Activated naive CD4-positive, alpha-beta T cell treated with anti-CD3 and anti-CD28 coated beads for 36 hours (primary cell): Measurements from ENCODE around the gene DIO2. TPM values are rescaled to one million over a fixed set of nuclear protein-coding genes. Genes with fewer than 3 reads are reported as not detected.

ENCODE experiments used
- CTCF ChIA-PET: fragments of 350-600 bp; sonication (Branson Sonifier 250); formaldehyde crosslinking; loops from one replicate; lab custom pipeline; 2021; ENCODE audit warnings: antibody characterized with exemption; lab: Charles Lee
- DNase-seq: peaks from one replicate; pipeline ENCODE4 v3.0.0-alpha.2; 2020
- H3K27ac Mint-ChIP-seq: one replicate; pipeline ENCODE4 v1.8.0; 2021; ENCODE audit warnings: mild to moderate bottlenecking, mixed read lengths
- H3K27me3 Mint-ChIP-seq: one replicate; pipeline ENCODE4 v1.8.0; 2021; ENCODE audit warnings: low read depth, mixed read lengths
- H3K36me3 Mint-ChIP-seq: one replicate; pipeline ENCODE4 v1.8.0; 2021; ENCODE audit warnings: low read depth, mixed read lengths
- H3K4me1 Mint-ChIP-seq: one replicate; pipeline ENCODE4 v1.8.0; 2021; ENCODE audit warnings: low read depth, mixed read lengths
- H3K4me3 Mint-ChIP-seq: one replicate; pipeline ENCODE4 v1.8.0; 2021; ENCODE audit warnings: mild to moderate bottlenecking, moderate library complexity, mixed read lengths
- H3K9me3 Mint-ChIP-seq: one replicate; pipeline ENCODE4 v1.8.0; 2021; ENCODE audit warnings: mixed read lengths
- intact Hi-C: fragments of 100-400 bp; cut with micrococcal nuclease; formaldehyde crosslinking; loops from one replicate; pipeline ENCODE4 v1.15.1; 2023
- total RNA-seq, 2 experiments: library from RNA; stranded (reverse); gene quantifications; one replicate each; pipeline ENCODE4 v1.2.3, GENCODE V29; 2021

The DIO2 gene
- total RNA-seq, result not detected

GRCh38 chr14:80211153-80212022 lies at the start of gene DIO2:
Gene DIO2, minus strand, starts transcription at chr14:80211504. Its CDS starts 32 bp downstream, at chr14:80211472.
- CTCF ChIA-PET, result interaction anchor here (0.6 kb wide), 1 partner anchor 236 kb away, joined by 4 read pairs; no protein-coding TSS in a partner anchor
- peaks cover 4% of the 10 kb centered on the region for H3K4me1 Mint-ChIP-seq
- intact Hi-C loops, result loop anchor here (10.0 kb wide), 1 partner anchor 373 kb away; no protein-coding TSS in a partner anchor
- DNase-seq, result no peak
- no peak within 1 kb of the TSS for H3K4me3 Mint-ChIP-seq
- no peak within 1 kb of the TSS for H3K27ac Mint-ChIP-seq
- no peaks in the 10 kb centered on the region for H3K9me3 Mint-ChIP-seq
- no peaks in the 10 kb centered on the region for H3K36me3 Mint-ChIP-seq
- peaks cover 2% of the 10 kb centered on the region for H3K27me3 Mint-ChIP-seq

GRCh38 chr14:80260645-80261044 lies 49.3 kb upstream of the DIO2 start:
- DNase-seq, result no peak
- H3K4me3 Mint-ChIP-seq, result no peak overlapping the region
- CTCF ChIA-PET, result no interaction called here
- H3K27ac Mint-ChIP-seq, result no peak overlapping the region
- no peaks in the 10 kb centered on the region for H3K4me1 Mint-ChIP-seq
- no peaks in the 10 kb centered on the region for H3K27me3 Mint-ChIP-seq
- H3K9me3 Mint-ChIP-seq, result no peaks in the 10 kb centered on the region
- intact Hi-C loops, result no loop called here
- H3K36me3 Mint-ChIP-seq, result no peaks in the 10 kb centered on the region

- Mint-ChIP-seq H3K27me3 (no peaks in the 10 kb centered on the region), H3K9me3 (peaks cover 22% of the 10 kb centered on the region), H3K36me3 (peaks cover 5% of the 10 kb centered on the region), H3K4me3 (no peak overlapping the region), H3K4me1 (no peaks in the 10 kb centered on the region), H3K27ac (no peak overlapping the region)
- intact Hi-C loops, result no loop called here
- CTCF ChIA-PET, result no interaction called here
- no peak for DNase-seq
Observed at GRCh38 chr14:80239631-80240030, 28.3 kb upstream of the DIO2 start.

GRCh38 chr14:80237143-80237542 lies 25.8 kb upstream of the DIO2 start:
- no peak for DNase-seq
- Mint-ChIP-seq H3K9me3 (peaks cover 22% of the 10 kb centered on the region), H3K4me3 (no peak overlapping the region), H3K36me3 (peaks cover 5% of the 10 kb centered on the region), H3K27ac (no peak overlapping the region), H3K27me3 (no peaks in the 10 kb centered on the region), H3K4me1 (no peaks in the 10 kb centered on the region)
- intact Hi-C loops, result no loop called here
- CTCF ChIA-PET, result no interaction called here

GRCh38 chr14:80233470-80234089 lies 22.3 kb upstream of the DIO2 start:
- H3K9me3 Mint-ChIP-seq, result peaks cover 30% of the 10 kb centered on the region
- DNase-seq, result no peak
- H3K4me3 Mint-ChIP-seq, result no peak overlapping the region
- H3K4me1 Mint-ChIP-seq, result no peaks in the 10 kb centered on the region
- no peaks in the 10 kb centered on the region for H3K27me3 Mint-ChIP-seq
- CTCF ChIA-PET, result no interaction called here
- H3K27ac Mint-ChIP-seq, result no peak overlapping the region
- intact Hi-C loops, result no loop called here
- H3K36me3 Mint-ChIP-seq, result peaks cover 5% of the 10 kb centered on the region

- intact Hi-C loops, result no loop called here
- DNase-seq, result no peak
- Mint-ChIP-seq H3K27me3 (no peaks in the 10 kb centered on the region), H3K36me3 (no peaks in the 10 kb centered on the region), H3K27ac (no peak overlapping the region), H3K4me1 (no peaks in the 10 kb centered on the region), H3K4me3 (no peak overlapping the region), H3K9me3 (peaks cover 19% of the 10 kb centered on the region)
- CTCF ChIA-PET, result no interaction called here
Observed at GRCh38 chr14:80231702-80232101, 20.4 kb upstream of the DIO2 start.

- H3K36me3 Mint-ChIP-seq, result no peaks in the 10 kb centered on the region
- H3K4me3 Mint-ChIP-seq, result no peak overlapping the region
- no peaks in the 10 kb centered on the region for H3K4me1 Mint-ChIP-seq
- no peak for DNase-seq
- H3K27ac Mint-ChIP-seq, result no peak overlapping the region
- H3K9me3 Mint-ChIP-seq, result peaks cover 14% of the 10 kb centered on the region
- intact Hi-C loops, result no loop called here
- CTCF ChIA-PET, result no interaction called here
- no peaks in the 10 kb centered on the region for H3K27me3 Mint-ChIP-seq
Observed at GRCh38 chr14:80223696-80224465, 12.6 kb upstream of the DIO2 start.

- H3K9me3 Mint-ChIP-seq, result peaks cover 7% of the 10 kb centered on the region
- CTCF ChIA-PET, result interaction anchor here (0.7 kb wide), 1 partner anchor 553 kb away, joined by 3 read pairs; no protein-coding TSS in a partner anchor
- intact Hi-C loops, result loop anchor here (10.0 kb wide), 1 partner anchor 368 kb away; no protein-coding TSS in a partner anchor
Observed at GRCh38 chr14:80216818-80217217, 5.5 kb upstream of the DIO2 start.

GRCh38 chr14:80215756-80216581 lies 4.7 kb upstream of the DIO2 start:
- CTCF ChIA-PET, result no interaction called here
- intact Hi-C loops, result loop anchor here (10.0 kb wide), 1 partner anchor 369 kb away; no protein-coding TSS in a partner anchor
- peaks cover 2% of the 10 kb centered on the region for H3K27me3 Mint-ChIP-seq

More at GRCh38 chr14:80216818-80217217, 5.5 kb upstream of the DIO2 start:
- Mint-ChIP-seq H3K27ac (no peak overlapping the region), H3K4me3 (no peak overlapping the region), H3K4me1 (peaks cover 3% of the 10 kb centered on the region), H3K36me3 (no peaks in the 10 kb centered on the region), H3K27me3 (peaks cover 2% of the 10 kb centered on the region)
- no peak for DNase-seq

GRCh38 chr14:80215081-80215480 lies 3.8 kb upstream of the DIO2 start:
- H3K27ac Mint-ChIP-seq, result no peak overlapping the region
- CTCF ChIA-PET, result no interaction called here
- no peak overlapping the region for H3K4me3 Mint-ChIP-seq
- H3K27me3 Mint-ChIP-seq, result peaks cover 2% of the 10 kb centered on the region
- H3K9me3 Mint-ChIP-seq, result peaks cover 5% of the 10 kb centered on the region
- peaks cover 4% of the 10 kb centered on the region for H3K4me1 Mint-ChIP-seq
- H3K36me3 Mint-ChIP-seq, result no peaks in the 10 kb centered on the region
- intact Hi-C loops, result loop anchor here (10.0 kb wide), 1 partner anchor 370 kb away; no protein-coding TSS in a partner anchor
- no peak for DNase-seq

More at GRCh38 chr14:80215756-80216581, 4.7 kb upstream of the DIO2 start:
- no peak overlapping the region for H3K4me3 Mint-ChIP-seq
- H3K36me3 Mint-ChIP-seq, result no peaks in the 10 kb centered on the region
- H3K4me1 Mint-ChIP-seq, result peaks cover 4% of the 10 kb centered on the region
- no peak for DNase-seq
- H3K27ac Mint-ChIP-seq, result no peak overlapping the region
- peaks cover 7% of the 10 kb centered on the region for H3K9me3 Mint-ChIP-seq

- peaks cover 2% of the 10 kb centered on the region for H3K27me3 Mint-ChIP-seq
- no peaks in the 10 kb centered on the region for H3K36me3 Mint-ChIP-seq
- intact Hi-C loops, result loop anchor here (1.0 to 10.0 kb wide), 3 partner anchors 371 to 774 kb away; no protein-coding TSS in a partner anchor
- DNase-seq, result peak; percentile 13
- CTCF ChIA-PET, result no interaction called here
- no peak overlapping the region for H3K4me3 Mint-ChIP-seq
- H3K4me1 Mint-ChIP-seq, result peaks cover 4% of the 10 kb centered on the region
- H3K9me3 Mint-ChIP-seq, result no peaks in the 10 kb centered on the region
- H3K27ac Mint-ChIP-seq, result no peak overlapping the region
Observed at GRCh38 chr14:80213602-80214001, 2.3 kb upstream of the DIO2 start.
